H9 (cell line): ENCODE measurements around the gene CCDC18. TPM values are rescaled to one million over a fixed set of nuclear protein-coding genes. Genes with fewer than 3 reads are reported as not detected.

Source experiments
- DNase-seq: peaks from one replicate; pipeline ENCODE4 v3.0.0-alpha.2; 2017
- H2AFZ ChIP-seq: one replicate; pipeline ENCODE4 v1.6.1; 2013; ENCODE audit warnings: mild to moderate bottlenecking, low read length, control low read depth, moderate library complexity
- H2AK5ac ChIP-seq: 2 replicates; pipeline ENCODE4 v1.6.1; 2013; ENCODE audit warnings: low read length, control low read depth, mixed read lengths; ENCODE audit not compliant: insufficient read length
- H2BK120ac ChIP-seq: one replicate; pipeline ENCODE4 v1.6.1; 2013; ENCODE audit warnings: low read depth, mild to moderate bottlenecking, low read length, control low read depth, inconsistent platforms; ENCODE audit not compliant: poor library complexity, severe bottlenecking
- H2BK12ac ChIP-seq: 2 replicates; pipeline ENCODE4 v1.6.1; 2013; ENCODE audit warnings: low read length, control low read depth, mixed read lengths, low read depth; ENCODE audit not compliant: insufficient read length
- H2BK15ac ChIP-seq: 2 replicates; pipeline ENCODE4 v1.6.1; 2013; ENCODE audit warnings: low read depth, low read length, control low read depth
- H2BK20ac ChIP-seq: one replicate; pipeline ENCODE4 v1.6.1; 2013; ENCODE audit warnings: low read depth, mild to moderate bottlenecking, low read length, control low read depth, inconsistent platforms; ENCODE audit not compliant: poor library complexity, severe bottlenecking
- H2BK5ac ChIP-seq: 2 replicates; pipeline ENCODE4 v1.6.1; 2013; ENCODE audit warnings: low read length, control low read depth, mixed read lengths; ENCODE audit not compliant: insufficient read length
- H3K14ac ChIP-seq: 2 replicates; pipeline ENCODE4 v1.6.1; 2013; ENCODE audit warnings: low read length, control low read depth; ENCODE audit not compliant: insufficient read depth
- H3K18ac ChIP-seq: 2 replicates; pipeline ENCODE4 v1.6.1; 2013; ENCODE audit warnings: low read depth, mild to moderate bottlenecking, mixed read lengths, low read length, control low read depth; ENCODE audit not compliant: insufficient read length
- H3K23ac ChIP-seq: 2 replicates; pipeline ENCODE4 v1.6.1; 2013; ENCODE audit warnings: low read length, control low read depth, mixed read lengths, low read depth; ENCODE audit not compliant: insufficient read length
- H3K23me2 ChIP-seq: 2 replicates; pipeline ENCODE4 v1.6.1; 2013; ENCODE audit warnings: low read depth, mild to moderate bottlenecking, mixed read lengths, low read length, control low read depth; ENCODE audit not compliant: insufficient read length, poor library complexity, severe bottlenecking
- H3K27ac ChIP-seq: 2 replicates; pipeline ENCODE4 v1.5.1; 2013; ENCODE audit warnings: low read length, control low read depth, mixed read lengths, low read depth; ENCODE audit not compliant: insufficient read length
- H3K27me3 ChIP-seq: 2 replicates; pipeline ENCODE4 v1.6.1; 2013; ENCODE audit warnings: low read length, control low read depth, inconsistent platforms; ENCODE audit not compliant: insufficient read depth
- H3K4ac ChIP-seq: 2 replicates; pipeline ENCODE4 v1.6.1; 2013; ENCODE audit warnings: low read depth, mild to moderate bottlenecking, control low read depth, inconsistent platforms, low read length, moderate library complexity
- H3K4me1 ChIP-seq: 2 replicates; pipeline ENCODE4 v1.6.1; 2013; ENCODE audit warnings: low read length, control low read depth, inconsistent platforms; ENCODE audit not compliant: insufficient read depth
- H3K4me2 ChIP-seq: 2 replicates; pipeline ENCODE4 v1.6.1; 2013; ENCODE audit warnings: low read length, control low read depth, mixed read lengths; ENCODE audit not compliant: insufficient read length, insufficient read depth
- H3K56ac ChIP-seq: 2 replicates; pipeline ENCODE4 v1.6.1; 2013; ENCODE audit warnings: low read depth, mild to moderate bottlenecking, mixed read lengths, low read length, control low read depth; ENCODE audit not compliant: insufficient read length
- H3K79me1 ChIP-seq: 2 replicates; pipeline ENCODE4 v1.6.1; 2013; ENCODE audit warnings: low read depth, mild to moderate bottlenecking, moderate library complexity, low read length, control low read depth, inconsistent platforms; ENCODE audit not compliant: insufficient read depth, poor library complexity, severe bottlenecking
- H3K79me2 ChIP-seq: 2 replicates; pipeline ENCODE4 v1.6.1; 2013; ENCODE audit warnings: low read length, control low read depth, inconsistent platforms; ENCODE audit not compliant: insufficient read depth
- H3K9ac ChIP-seq: 2 replicates; pipeline ENCODE4 v1.6.1; 2013; ENCODE audit warnings: low read length, control low read depth, mixed read lengths; ENCODE audit not compliant: insufficient read length; ENCODE audit errors: extremely low read depth
- H3K9me3 ChIP-seq: one replicate; pipeline ENCODE4 v1.6.1; 2013; ENCODE audit warnings: low read depth, low read length, inconsistent platforms; ENCODE audit not compliant: control insufficient read depth
- H3T11ph ChIP-seq: one replicate; pipeline ENCODE4 v1.6.1; 2013; ENCODE audit warnings: mild to moderate bottlenecking, low read length, control low read depth, inconsistent platforms
- H4K20me1 ChIP-seq: one replicate; pipeline ENCODE4 v1.6.1; 2013; ENCODE audit not compliant: control insufficient read depth, insufficient read length, insufficient read depth
- H4K5ac ChIP-seq: 2 replicates; pipeline ENCODE4 v1.6.1; 2013; ENCODE audit warnings: low read depth, mild to moderate bottlenecking, mixed read lengths, low read length, control low read depth; ENCODE audit not compliant: insufficient read length
- H4K8ac ChIP-seq: replicated peaks from 2 replicates; pipeline ENCODE4 v1.6.1; 2013; ENCODE audit warnings: low read length, control low read depth, mixed read lengths, low read depth; ENCODE audit not compliant: insufficient read length
- H4K91ac ChIP-seq: 2 replicates; pipeline ENCODE4 v1.6.1; 2013; ENCODE audit warnings: low read depth, mild to moderate bottlenecking, moderate library complexity, mixed read lengths, low read length, control low read depth; ENCODE audit not compliant: insufficient read length
- H3K27ac Mint-ChIP-seq, 3 experiments: 2 replicates in 2 of 3; 3 replicates in 1 of 3; pipeline ENCODE4 v1.8.0; 2020 to 2021; ENCODE audit warnings: mixed read lengths in 3 of 3, mild to moderate bottlenecking in 1 of 3, moderate library complexity in 1 of 3
- H3K27me3 Mint-ChIP-seq: 2 replicates; pipeline ENCODE4 v1.8.0; 2021; ENCODE audit warnings: low read depth, mild to moderate bottlenecking, moderate library complexity, mixed read lengths
- H3K36me3 Mint-ChIP-seq, 3 experiments: 2 replicates in 2 of 3; 3 replicates in 1 of 3; pipeline ENCODE4 v1.8.0; 2020 to 2021; ENCODE audit warnings: low read depth in 3 of 3, mixed read lengths in 3 of 3; ENCODE audit not compliant: insufficient read depth in 1 of 3
- H3K4me1 Mint-ChIP-seq, 2 experiments: 2 replicates each; pipeline ENCODE4 v1.8.0; 2020; ENCODE audit warnings: mixed read lengths in 2 of 2
- H3K4me3 Mint-ChIP-seq, 2 experiments: 2 replicates in 1 of 2; 3 replicates in 1 of 2; pipeline ENCODE4 v1.8.0; 2020 to 2021; ENCODE audit warnings: mild to moderate bottlenecking in 2 of 2, mixed read lengths in 2 of 2, moderate library complexity in 1 of 2
- H3K9me3 Mint-ChIP-seq, 2 experiments: 2 replicates in 1 of 2; 3 replicates in 1 of 2; pipeline ENCODE4 v1.8.0; 2020; ENCODE audit warnings: mild to moderate bottlenecking in 2 of 2, mixed read lengths in 2 of 2, moderate library complexity in 1 of 2
- WGBS: extraction: QIAGEN DNeasy Blood & Tissue Kit; methylation state at CpG from one replicate; pipeline ENCODE4 v1.1.7; 2013; ENCODE audit warnings: missing lambda C conversion rate, low lambda C conversion rate, mixed read lengths; ENCODE audit not compliant: insufficient read length; ENCODE audit errors: extremely low coverage; 5-methylcytosine and 5-hydroxymethylcytosine counted together
- total RNA-seq: library from RNA; stranded (reverse); gene quantifications from 2 replicates; pipeline ENCODE4 v1.2.1, GENCODE V29; 2021
- TF ChIP-seq, protein P1 (sequence below): fragments of 200-600 bp; sonication (generic); conservative IDR thresholded peaks from 3 replicates; pipeline ENCODE4 v1.8.0; 2021; ENCODE audit warnings: antibody characterized with exemption, mild to moderate bottlenecking

The CCDC18 gene
- total RNA-seq, 1 experiment from 2014 or later: 19.5 TPM

DNA sequence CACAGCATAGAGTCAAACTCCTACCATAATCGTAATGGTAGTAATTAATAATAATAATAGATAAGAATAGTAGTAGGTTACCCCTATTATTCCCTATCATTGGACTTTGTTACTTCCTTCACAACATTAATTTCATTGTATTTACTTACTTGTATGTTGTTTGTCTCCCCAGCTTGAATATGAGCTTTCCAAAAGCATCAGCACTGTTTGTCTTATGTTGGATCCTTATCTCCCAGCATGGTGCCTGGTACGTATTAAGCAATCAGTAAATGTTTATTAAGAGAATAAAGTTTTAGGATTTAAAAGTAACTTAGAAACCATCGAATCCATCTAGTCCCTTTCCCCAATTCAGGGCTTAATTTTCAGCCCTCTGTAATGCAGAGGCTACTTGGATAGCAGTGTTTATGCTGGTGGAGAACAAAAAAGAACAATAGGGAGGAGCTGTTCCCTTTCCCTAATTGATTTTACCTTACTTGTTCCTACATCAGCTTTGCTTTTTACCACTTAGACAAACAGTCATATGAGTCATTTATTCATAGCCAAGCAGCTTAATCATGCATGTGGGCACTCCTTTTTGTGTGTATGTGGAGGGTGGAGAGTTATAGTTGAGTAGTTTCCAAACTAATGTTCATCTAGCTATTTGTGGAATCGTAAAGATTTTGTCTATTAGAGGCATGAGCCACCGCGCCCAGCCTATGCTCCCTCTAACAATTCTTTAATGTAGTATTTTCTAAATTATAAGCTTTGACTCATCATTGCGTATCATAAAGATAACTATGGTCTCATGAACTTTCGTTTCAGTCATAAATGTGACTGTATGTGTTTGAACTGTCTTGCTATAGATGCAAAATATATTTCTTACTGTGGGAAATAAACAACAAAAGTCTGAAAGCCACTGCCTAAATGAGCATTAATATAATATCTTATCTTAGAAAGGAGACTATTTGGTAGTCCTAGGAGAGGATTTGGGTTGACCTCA, 144.3 kb downstream of the CCDC18 start:
- no CpG with 5 or more reads among the region's 8 CpGs for WGBS
- Histone ChIP-seq H4K8ac (no peak overlapping the region), H3K4ac (no peak overlapping the region), H3K23ac (no peak overlapping the region), H3K9me3 (no peaks in the 10 kb centered on the region), H4K5ac (no peak overlapping the region), H3K4me2 (no peak overlapping the region), H2BK120ac (no peak overlapping the region), H3K56ac (no peak overlapping the region), H3K79me1 (no peaks in the 10 kb centered on the region), H2BK20ac (no peak overlapping the region), H2BK12ac (no peak overlapping the region), H2AK5ac (no peak overlapping the region), H4K91ac (no peak overlapping the region), H4K20me1 (no peaks in the 10 kb centered on the region), H3K27ac (no peak overlapping the region), H2AFZ (no peak overlapping the region), H2BK15ac (no peak overlapping the region), H3K4me1 (no peaks in the 10 kb centered on the region), H3K23me2 (no peaks in the 10 kb centered on the region), H3K18ac (no peak overlapping the region), H3T11ph (no peak overlapping the region), H2BK5ac (no peak overlapping the region), H3K9ac (no peak overlapping the region), H3K79me2 (no peaks in the 10 kb centered on the region; the same call in 1 of the 2 replicates), H3K27me3 (no peaks in the 10 kb centered on the region), H3K14ac (no peak overlapping the region)
- Mint-ChIP-seq H3K9me3 (peaks cover 9 to 13% of the 10 kb centered on the region in 2 experiments), H3K27ac (no peak overlapping the region), H3K27me3 (no peaks in the 10 kb centered on the region), H3K4me1 (peaks cover 19 to 22% of the 10 kb centered on the region in 2 experiments), H3K4me3 (no peak overlapping the region), H3K36me3 (peaks cover 1 to 18% (median 10%) of the 10 kb centered on the region in 3 experiments)
- no peak for DNase-seq
- TF ChIP-seq, protein P1, sequence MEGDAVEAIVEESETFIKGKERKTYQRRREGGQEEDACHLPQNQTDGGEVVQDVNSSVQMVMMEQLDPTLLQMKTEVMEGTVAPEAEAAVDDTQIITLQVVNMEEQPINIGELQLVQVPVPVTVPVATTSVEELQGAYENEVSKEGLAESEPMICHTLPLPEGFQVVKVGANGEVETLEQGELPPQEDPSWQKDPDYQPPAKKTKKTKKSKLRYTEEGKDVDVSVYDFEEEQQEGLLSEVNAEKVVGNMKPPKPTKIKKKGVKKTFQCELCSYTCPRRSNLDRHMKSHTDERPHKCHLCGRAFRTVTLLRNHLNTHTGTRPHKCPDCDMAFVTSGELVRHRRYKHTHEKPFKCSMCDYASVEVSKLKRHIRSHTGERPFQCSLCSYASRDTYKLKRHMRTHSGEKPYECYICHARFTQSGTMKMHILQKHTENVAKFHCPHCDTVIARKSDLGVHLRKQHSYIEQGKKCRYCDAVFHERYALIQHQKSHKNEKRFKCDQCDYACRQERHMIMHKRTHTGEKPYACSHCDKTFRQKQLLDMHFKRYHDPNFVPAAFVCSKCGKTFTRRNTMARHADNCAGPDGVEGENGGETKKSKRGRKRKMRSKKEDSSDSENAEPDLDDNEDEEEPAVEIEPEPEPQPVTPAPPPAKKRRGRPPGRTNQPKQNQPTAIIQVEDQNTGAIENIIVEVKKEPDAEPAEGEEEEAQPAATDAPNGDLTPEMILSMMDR: no peak

Other genes starting within 250 kb of the CCDC18 start
- 3.3 and 3.8 TPM in 2 replicates for gene DIPK1A, start 219.3 kb upstream of the CCDC18 start, total RNA-seq
- gene MTF2, start 101.4 kb upstream of the CCDC18 start, total RNA-seq: 103 and 110 TPM in 2 replicates
- gene TMED5, start 311 bp upstream of the CCDC18 start, total RNA-seq: 32.9 and 35.0 TPM in 2 replicates
- gene DR1, start 165.2 kb downstream of the CCDC18 start, total RNA-seq: 87.3 TPM in 2 replicates